ENCODE measurements around the gene IFNL1.
"Not testable (repeated sequence)": the region's sequence is repeated elsewhere in the genome, so short reads cannot be mapped to it uniquely, and the experiment has no call there.

The IFNL1 gene

DNA sequence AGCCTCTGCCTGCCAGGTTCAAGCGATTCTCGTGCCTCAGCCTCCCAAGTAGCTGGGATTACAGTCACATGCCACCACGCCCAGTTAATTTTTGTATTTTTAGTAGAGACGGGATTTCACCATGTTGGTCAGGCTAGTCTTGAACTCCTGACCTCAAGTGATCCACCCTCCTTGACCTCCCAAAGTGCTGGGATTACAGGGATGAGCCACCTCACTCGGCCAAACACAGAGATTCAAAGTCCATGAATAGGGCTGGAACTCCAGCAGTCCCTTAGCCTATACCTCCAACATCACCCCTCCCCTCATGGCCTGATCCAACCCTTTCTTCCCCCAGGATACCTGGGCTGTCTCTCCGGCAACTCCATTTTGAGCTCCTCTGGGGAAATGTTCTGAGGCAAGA lies 36.5 kb downstream of the IFNL1 start:
- DNase-seq: not testable (repeated sequence)

DNA sequence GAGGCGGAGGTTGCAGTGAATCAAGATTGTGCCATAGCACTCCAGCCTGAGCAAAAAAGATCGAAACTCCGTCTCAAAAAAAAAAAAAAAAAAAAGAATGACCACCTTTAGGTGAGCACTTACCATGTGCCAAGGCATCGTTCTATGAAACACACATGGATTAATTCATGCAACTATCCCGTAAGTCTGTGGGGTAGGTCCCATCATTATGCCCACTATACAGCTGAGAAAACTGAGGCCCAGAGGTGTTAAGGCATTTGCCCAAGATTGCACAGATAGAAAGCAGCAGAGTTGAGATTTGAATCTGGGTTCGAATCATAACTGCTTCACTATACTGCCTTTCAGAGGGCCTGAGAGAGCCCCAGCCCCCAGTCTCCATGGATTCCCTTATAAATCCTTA lies 37.3 kb downstream of the IFNL1 start:
- DNase-seq: no peak

DNA sequence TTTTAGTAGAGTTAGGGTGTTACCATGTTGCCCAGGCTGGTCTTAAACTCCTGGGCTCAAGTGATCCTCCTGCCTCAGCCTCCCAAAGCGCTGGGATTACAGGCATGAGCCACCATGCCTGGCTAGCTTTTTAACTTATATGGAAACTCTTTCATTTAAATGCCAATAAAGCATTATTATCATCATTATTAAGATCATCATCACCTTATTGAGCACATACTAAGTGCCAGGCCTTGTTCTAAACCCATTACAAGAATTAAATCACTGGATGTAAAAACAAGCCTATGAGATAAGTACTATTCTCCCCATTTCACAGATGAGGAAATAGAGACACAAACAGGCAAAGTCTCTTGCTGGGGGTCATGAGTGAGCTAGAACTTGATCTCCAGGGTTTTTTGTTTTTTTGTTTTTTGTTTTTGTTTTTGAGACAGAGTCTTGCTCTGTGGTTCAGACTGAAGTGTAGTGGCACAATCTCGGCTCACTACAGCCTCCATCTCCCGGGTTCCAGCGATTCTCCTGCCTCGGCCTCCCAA lies 38.3 kb downstream of the IFNL1 start:
- DNase-seq: no peak

DNA sequence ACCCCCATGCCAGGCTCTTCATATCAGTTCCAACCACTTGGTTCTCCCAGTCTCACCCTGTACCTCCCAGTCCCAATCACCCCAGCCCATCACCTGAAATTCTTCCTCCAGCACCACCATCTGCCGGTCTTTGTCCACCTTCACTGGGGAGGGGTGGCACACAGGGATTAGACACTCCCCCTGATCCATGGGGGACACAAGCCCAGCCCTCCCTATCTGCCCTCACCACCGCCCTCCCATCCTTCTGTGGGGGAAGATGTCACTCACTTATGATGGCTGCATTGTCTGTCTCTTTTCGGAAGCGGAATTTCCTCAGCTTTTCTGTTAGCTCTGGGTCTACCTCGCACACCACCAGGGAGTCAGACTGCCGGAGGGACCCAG lies 39.0 kb downstream of the IFNL1 start:
- DNase-seq: no peak

DNA sequence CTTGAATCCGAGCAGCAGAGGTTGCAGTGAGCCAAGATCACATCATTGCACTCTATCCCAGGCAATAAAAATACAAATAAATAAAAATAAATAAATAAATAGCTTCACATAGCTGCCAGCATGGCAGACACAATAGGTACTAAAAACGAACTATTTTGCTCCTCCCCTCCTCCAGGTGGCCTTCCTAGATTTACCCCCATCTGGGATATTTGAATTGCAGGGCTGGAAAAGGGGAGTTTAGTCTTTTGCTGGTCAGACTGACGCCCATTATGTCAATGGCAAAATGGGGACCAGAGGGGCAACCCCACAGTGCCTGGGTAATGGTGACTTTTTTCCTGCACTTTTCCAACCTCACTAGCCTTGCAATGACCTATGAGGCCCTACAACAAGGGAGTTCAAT lies 40.3 kb downstream of the IFNL1 start:
- DNase-seq: no peak

DNA sequence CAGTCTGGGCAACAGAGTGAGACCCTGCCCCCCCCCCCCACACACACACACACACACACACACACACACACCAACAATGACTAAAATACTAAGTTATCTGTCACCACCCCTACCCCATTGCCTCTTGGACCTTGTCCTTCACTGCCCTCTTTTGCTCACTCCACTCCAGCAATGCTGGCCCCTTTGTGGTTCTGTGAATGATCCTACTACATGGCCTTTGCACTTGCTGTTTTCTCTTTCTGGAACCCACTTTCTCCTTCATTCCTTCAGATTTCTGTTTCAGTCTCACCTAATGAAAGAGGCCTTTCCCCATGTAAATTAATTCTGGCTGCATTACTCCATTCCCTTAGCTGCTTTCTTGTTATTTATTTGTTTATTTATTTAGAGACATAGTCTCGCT lies 43.5 kb downstream of the IFNL1 start:
- DNase-seq: no peak

DNA sequence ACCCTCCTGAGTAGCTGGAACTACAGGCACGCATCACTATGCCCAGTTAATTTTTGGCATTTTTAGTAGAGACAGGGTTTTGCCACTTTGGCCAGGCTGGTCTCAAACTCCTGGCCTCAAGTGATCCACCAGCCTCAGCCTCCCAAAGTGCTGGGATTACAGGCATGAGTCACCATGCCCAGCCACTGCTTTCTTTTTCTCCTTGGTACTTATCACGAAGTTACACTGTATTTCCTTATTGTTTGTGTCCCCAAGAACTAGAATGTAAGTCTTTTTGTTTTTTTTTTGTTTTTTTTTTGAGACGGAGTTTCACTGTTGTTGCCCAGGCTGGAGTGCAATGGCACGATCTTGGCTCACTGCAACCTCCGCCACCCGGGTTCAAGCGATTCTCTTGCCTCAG lies 43.9 kb downstream of the IFNL1 start:
- DNase-seq: not testable (repeated sequence)

DNA sequence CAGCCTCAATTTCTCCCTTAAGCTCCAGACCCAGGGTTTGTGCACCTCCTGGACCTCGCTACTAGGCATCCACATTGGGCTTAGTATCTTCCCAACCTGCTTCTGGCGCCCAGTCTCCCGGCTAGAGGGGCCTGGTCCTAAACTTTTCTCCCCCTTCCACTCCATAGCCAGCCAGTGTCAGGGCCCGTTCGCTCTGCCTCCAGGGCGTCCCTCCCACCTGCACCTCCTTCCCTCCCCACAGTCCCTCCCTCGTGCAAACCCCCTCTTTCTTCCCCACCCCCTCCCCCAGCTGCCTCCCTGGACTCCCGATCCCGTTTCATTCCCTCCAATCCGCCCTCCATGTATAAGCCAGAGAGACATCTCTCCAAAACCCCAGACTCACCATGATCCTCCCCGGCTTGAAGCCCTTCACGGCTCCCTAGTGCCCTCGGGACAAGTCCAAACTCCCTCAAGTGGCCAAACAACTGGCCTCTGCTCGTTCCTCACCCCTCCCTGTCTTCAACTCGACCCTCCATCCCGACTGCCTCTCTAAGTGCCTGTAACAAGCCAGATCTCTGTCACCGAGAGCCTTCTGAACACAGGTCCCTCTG lies 45.0 kb downstream of the IFNL1 start:
- DNase-seq: no peak

DNA sequence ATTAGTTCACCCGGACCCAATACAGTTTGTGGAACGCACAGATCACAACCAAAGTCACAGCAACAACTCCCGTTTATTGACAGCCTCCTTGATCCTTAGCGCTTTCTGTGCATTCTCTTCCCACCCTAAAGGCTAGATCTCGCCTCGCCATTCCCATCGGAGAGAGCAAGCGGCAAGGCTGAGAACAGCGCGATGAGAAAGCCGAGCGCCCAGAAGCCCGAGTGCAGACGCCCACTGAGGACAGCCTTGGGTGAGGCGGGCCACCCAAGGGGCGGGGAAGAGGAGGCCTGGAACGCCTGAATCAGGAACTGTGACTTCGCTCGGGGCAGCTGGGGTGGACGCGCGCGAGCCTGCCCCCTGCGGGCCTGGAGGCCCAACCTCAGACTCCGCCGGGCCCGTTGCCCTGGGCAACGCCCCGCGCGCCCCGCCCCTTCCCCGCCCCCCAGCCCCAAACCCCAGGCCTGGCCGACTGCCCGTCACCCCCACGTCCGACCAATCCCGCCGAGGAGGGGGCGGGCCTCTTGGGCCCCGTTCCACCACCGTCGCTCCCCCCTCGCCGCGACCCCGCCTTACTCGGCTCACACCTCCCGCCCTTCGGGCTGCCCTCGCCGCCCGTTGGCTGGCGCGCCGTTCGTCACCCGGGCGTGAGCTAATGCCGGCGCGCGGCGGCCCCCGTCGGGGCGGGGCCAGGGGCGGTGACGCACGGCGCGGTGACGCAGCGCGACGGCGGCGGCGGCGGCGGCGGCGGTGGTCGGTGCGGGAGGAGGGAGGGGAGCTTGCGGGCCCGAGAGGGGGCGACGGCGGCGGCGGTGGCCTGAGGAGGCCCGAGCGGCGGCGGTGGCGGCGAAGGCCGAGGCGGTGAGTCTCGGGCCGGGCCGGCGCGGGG lies 45.8 kb downstream of the IFNL1 start, which contains the start of gene SAMD4B:
Gene SAMD4B, plus strand, starts transcription at position 703 of the 886 bp plus-strand sequence. CDS start 14,473 bp downstream, outside the sequence.
- DNase-seq: peak; percentile 92

DNA sequence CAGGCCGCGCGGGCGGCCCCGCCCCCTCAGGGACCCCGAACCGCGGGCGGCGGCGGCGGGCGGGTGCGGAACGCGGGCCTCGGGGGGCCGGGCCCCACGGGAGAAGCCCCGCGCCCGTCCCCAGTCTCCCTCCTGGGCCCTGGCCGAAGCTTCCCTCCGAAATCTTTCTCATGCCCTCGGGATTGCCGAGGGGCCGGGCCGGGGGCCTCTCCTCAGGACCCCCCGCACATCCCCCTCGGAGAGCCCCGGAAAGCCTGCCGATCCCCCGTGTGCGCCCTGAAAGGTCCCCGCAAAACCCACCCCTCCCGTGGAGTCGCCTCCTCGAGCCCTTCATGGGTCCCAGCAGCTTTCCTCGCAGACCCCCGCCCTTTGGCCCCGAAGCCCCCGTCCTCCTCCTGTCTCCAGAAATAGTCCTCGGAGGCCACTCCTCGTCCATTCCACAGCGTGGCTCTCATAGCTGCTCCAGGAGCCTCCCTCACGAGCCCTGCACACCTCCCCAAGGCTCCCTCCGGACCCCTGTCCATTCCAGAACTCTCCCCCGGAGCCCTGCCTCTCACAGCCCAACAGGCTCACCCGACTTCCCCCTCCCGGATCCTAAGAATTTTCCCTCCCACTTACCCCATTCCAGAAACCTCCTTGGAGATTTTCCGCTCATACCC lies 46.6 kb downstream of the IFNL1 start:
- DNase-seq: no peak

DNA sequence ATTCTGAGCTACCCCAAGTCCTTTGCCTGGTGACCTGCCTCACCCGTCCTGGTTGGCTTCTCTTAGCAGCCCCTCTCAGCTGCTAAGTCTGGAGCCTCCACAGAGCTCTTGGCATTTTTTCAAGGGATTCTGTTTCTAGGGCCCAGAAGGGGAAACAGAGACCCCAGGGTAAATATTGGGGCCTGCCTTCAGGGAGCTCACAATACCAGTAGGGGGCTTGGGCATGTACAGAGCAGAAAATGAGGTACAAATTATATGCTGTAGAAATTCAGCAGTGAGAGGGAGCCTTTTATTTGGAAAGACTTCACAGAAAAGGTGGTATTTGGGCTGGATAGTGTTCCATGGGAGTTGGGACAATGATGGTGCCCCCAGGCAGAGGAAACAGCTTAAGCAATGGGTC lies 49.7 kb downstream of the IFNL1 start:
- DNase-seq: no peak

DNA sequence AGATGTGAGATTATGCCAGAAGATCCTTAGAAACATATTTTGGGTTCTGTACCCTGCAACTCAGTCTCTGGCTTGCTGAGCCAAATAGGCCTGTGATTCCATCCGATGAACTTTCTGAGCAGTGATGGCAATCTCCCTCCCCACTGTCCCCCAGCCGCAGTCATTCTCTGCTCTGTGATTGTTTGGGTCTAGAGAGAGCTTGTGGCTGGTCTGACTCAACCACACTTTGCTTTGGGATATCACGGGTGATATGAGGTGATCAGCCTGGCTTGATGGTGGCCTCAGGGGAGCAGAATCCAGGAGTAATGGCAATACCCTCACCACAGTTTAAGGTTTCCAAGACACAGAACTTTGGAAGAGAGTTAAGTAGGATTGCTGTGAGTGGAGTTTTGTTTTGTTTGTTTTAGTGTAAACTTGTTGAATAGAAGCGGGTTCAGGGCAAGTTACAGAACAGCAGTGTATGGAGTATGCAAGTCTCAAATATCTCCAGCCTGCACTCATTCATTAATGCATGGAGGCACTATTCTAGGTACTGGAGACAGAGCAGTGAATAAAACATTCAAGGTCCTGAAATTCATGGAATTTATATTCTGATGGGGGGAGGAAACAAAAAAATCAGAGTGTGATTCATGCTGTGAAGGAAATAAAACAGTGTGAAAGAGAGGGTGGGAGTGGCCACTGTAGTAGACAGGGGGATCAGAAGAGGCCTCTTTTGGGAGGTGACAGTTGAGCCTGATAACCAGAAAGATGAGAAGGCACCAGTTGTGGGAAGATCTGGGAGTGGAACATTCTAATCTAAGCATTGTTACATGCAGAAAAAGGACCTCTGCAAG lies 51.3 kb downstream of the IFNL1 start:
- no peak for DNase-seq
